Liver (tissue), 3 donors: ENCODE measurements around the gene STRA6.

ENCODE experiments used
- ATF3 ChIP-seq: IDR thresholded peaks from 2 replicates; pipeline ENCODE4 v1.6.1; 2016; ENCODE audit warnings: antibody characterized with exemption
- CTCF ChIP-seq: fragments of 150-350 bp; IDR thresholded peaks from 2 replicates; pipeline ENCODE4 v1.5.1; 2017; ENCODE audit warnings: improper control_type of control experiment, low read depth, low read length; ENCODE audit not compliant: missing input control
- FOXA1 ChIP-seq: IDR thresholded peaks from 2 replicates; pipeline ENCODE4 v1.6.1; 2016; ENCODE audit warnings: antibody characterized with exemption
- JUND ChIP-seq, 2 donors: IDR thresholded peaks; 2 replicates each; pipeline ENCODE4 v1.6.1; 2016; ENCODE audit warnings: antibody characterized with exemption in 2 of 2
- MAX ChIP-seq: IDR thresholded peaks from 2 replicates; pipeline ENCODE4 v1.6.1; 2016; ENCODE audit warnings: antibody characterized with exemption
- RAD21 ChIP-seq, 2 donors: IDR thresholded peaks; 2 replicates each; pipeline ENCODE4 v1.6.1; 2016; ENCODE audit warnings: antibody characterized with exemption in 2 of 2, mild to moderate bottlenecking in 2 of 2
- RXRA ChIP-seq, 2 donors: IDR thresholded peaks; 2 replicates each; pipeline ENCODE4 v1.6.1; 2017 to 2018; ENCODE audit warnings: antibody characterized with exemption in 2 of 2, mild to moderate bottlenecking in 1 of 2
- SP1 ChIP-seq: IDR thresholded peaks from 2 replicates; pipeline ENCODE4 v1.6.1; 2018; ENCODE audit warnings: antibody characterized with exemption, mild to moderate bottlenecking
- TAF1 ChIP-seq: conservative IDR thresholded peaks from 2 replicates; pipeline ENCODE4 v1.6.1; 2016; ENCODE audit warnings: antibody characterized with exemption, mild to moderate bottlenecking
- ZBTB33 ChIP-seq: IDR thresholded peaks from 2 replicates; pipeline ENCODE4 v1.6.1; 2016; ENCODE audit warnings: antibody characterized with exemption
- donor health status: healthy.
- donor health status: healthy.

GRCh38 chr15:74226761-74227540, 24.4 kb upstream of the STRA6 start:
- no peak for TF ChIP-seq CTCF
- TF ChIP-seq TAF1: no peak
- TF ChIP-seq ATF3: no peak
- TF ChIP-seq RAD21 (IDR thresholded peaks at IDR 0.05): no peak
- TF ChIP-seq MAX: no peak
- no peak for TF ChIP-seq FOXA1
- no peak for TF ChIP-seq ZBTB33
- TF ChIP-seq SP1: no peak
- no peak for TF ChIP-seq JUND (IDR thresholded peaks at IDR 0.05)
- no peak for TF ChIP-seq RXRA (IDR thresholded peaks at IDR 0.05)
